ENCODE results near the gene PHGDH.

- TF ChIP-seq SUZ12 (IDR thresholded peaks at IDR 0.05) (no peak), FOXM1 (IDR thresholded peaks at IDR 0.05; ENCODE audit: borderline replicate concordance) (no peak), TARDBP (IDR thresholded peaks at IDR 0.05) (no peak), SP1 (IDR thresholded peaks at IDR 0.05) (no peak), ZNF384 (IDR thresholded peaks at IDR 0.05) (no peak), L3MBTL2 (conservative IDR thresholded peaks at IDR 0.05) (0 out of 2 replicates have a peak, but pooled peaks have one; percentile 15), ELF4 (IDR thresholded peaks at IDR 0.05) (no peak), CTBP1 (IDR thresholded peaks at IDR 0.05; ENCODE audit: borderline replicate concordance) (no peak), PKNOX1 (IDR thresholded peaks at IDR 0.05) (no peak), FOXK2 (IDR thresholded peaks at IDR 0.05) (no peak)
Observed at GRCh38 chr1:119744598-119744942, 32.8 kb downstream of the PHGDH start.
